ENCODE results near the gene ZFP36. TPM values are rescaled to one million over a fixed set of nuclear protein-coding genes. Genes with fewer than 3 reads are reported as not detected.

Gene ZFP36
- total RNA-seq, 1 experiment from 2014 or later: 414 TPM

GRCh38 chr19:39426170-39426569 lies 19.5 kb downstream of the ZFP36 start:
- POLR2A ChIA-PET: interaction anchor here (0.6 to 5.3 kb wide), 15 partner anchors 9 to 344 kb away, joined by 3 to 230 read pairs (median 12); partner anchors contain the start of genes MED29, PAF1, PLEKHG2 and RPS16
- intact Hi-C loops (cut with micrococcal nuclease; ENCODE audit: unreplicated experiment): loop anchor here (5.0 kb wide), 1 partner anchor 394 kb away; the partner anchor contains the start of gene FBXO27
- no peak for TF ChIP-seq CTCF (IDR thresholded peaks at IDR 0.05)
- TF ChIP-seq POLR2AphosphoS5 (IDR thresholded peaks at IDR 0.05; ENCODE audit: low read depth, low read length): no peak
- no peak for TF ChIP-seq SIN3A (IDR thresholded peaks at IDR 0.05; ENCODE audit: borderline replicate concordance, insufficient read depth, low read depth, low read length)
- no peak for TF ChIP-seq TCF7L2 (IDR thresholded peaks at IDR 0.05; ENCODE audit: low read depth, low read length)
- no peak for TF ChIP-seq REST (IDR thresholded peaks at IDR 0.05; ENCODE audit: insufficient read depth in 1 of 2, low read depth in 2 of 2, low read length in 1 of 2)
- no TSS peak for BruUV-seq (replicated peaks)
- no peak for ATAC-seq
- Histone ChIP-seq H3K36me3 (ENCODE audit: control insufficient read depth, insufficient read depth, low read length) (peaks cover 24% of the 10 kb centered on the region), H3K27ac (ENCODE audit: low read length) (peak overlapping the region; percentile 48), H3K4me1 (ENCODE audit: control insufficient read depth, insufficient read depth, low read length) (peaks cover 51% of the 10 kb centered on the region), H3K4me3 (ENCODE audit: low read depth in 2 of 2, low read length in 2 of 2) (no peak overlapping the region), H3K9me3 (ENCODE audit: control insufficient read depth, insufficient read depth, low read depth, low read length) (no peaks in the 10 kb centered on the region), H3K27me3 (ENCODE audit: control insufficient read depth, insufficient read depth, low read length) (no peaks in the 10 kb centered on the region)
- in situ Hi-C loops (cut with HindIII; ENCODE audit: low pct_unique_long_range_greater_than_20kb, low sequenced_read_pairs): loop anchor here (5.0 kb wide), 2 partner anchors 34 to 76 kb away; partner anchors contain the start of genes MED29 and PAF1
- peak; percentile 83 for DNase-seq (ENCODE audit: low read depth, low spot score)
- CTCF ChIA-PET: interaction anchor here (0.6 to 7.9 kb wide), 10 partner anchors 9 to 281 kb away, joined by 3 to 147 read pairs (median 6); partner anchors contain the start of genes PLEKHG2, RPS16, SAMD4B and TIMM50

GRCh38 chr19:39427707-39428106 lies 21.1 kb downstream of the ZFP36 start:
- peaks cover 67% of the 10 kb centered on the region for H3K4me1 ChIP-seq (ENCODE audit: control insufficient read depth, insufficient read depth, low read length)
- ChIA-PET CTCF (interaction anchor here (0.5 to 7.9 kb wide), 15 partner anchors 9 to 407 kb away, joined by 3 to 147 read pairs (median 9); partner anchors contain the start of genes DYRK1B, EID2B, PLEKHG2 and SAMD4B), POLR2A (interaction anchor here (0.6 to 5.3 kb wide), 16 partner anchors 8 to 679 kb away, joined by 3 to 230 read pairs (median 12); partner anchors contain the start of genes DYRK1B, MED29, PAF1 and PLEKHG2)
- intact Hi-C loops (cut with micrococcal nuclease; ENCODE audit: unreplicated experiment): loop anchor here (5.0 kb wide), 1 partner anchor 395 kb away; the partner anchor contains the start of gene FBXO27
- DNase-seq (ENCODE audit: low read depth, low spot score) (no peak), ATAC-seq (no peak)
- TF ChIP-seq REST (IDR thresholded peaks at IDR 0.05; ENCODE audit: insufficient read depth in 1 of 2, low read depth in 2 of 2, low read length in 1 of 2) (no peak), TCF7L2 (IDR thresholded peaks at IDR 0.05; ENCODE audit: low read depth, low read length) (no peak), POLR2AphosphoS5 (IDR thresholded peaks at IDR 0.05; ENCODE audit: low read depth, low read length) (no peak), CTCF (IDR thresholded peaks at IDR 0.05) (no peak), SIN3A (IDR thresholded peaks at IDR 0.05; ENCODE audit: borderline replicate concordance, insufficient read depth, low read depth, low read length) (no peak)
- H3K27me3 ChIP-seq (ENCODE audit: control insufficient read depth, insufficient read depth, low read length): no peaks in the 10 kb centered on the region
- no peak overlapping the region for H3K4me3 ChIP-seq (ENCODE audit: low read depth in 2 of 2, low read length in 2 of 2)
- H3K9me3 ChIP-seq (ENCODE audit: control insufficient read depth, insufficient read depth, low read depth, low read length): no peaks in the 10 kb centered on the region
- BruUV-seq (replicated peaks): no TSS peak
- in situ Hi-C loops (cut with HindIII; ENCODE audit: low pct_unique_long_range_greater_than_20kb, low sequenced_read_pairs): loop anchor here (5.0 kb wide), 2 partner anchors 35 to 75 kb away; partner anchors contain the start of genes MED29 and PAF1
- H3K36me3 ChIP-seq (ENCODE audit: control insufficient read depth, insufficient read depth, low read length): peaks cover 24% of the 10 kb centered on the region
- peak overlapping the region; percentile 86 for H3K27ac ChIP-seq (ENCODE audit: low read length)
